IPS-18a (cell line): ENCODE data around the gene PSD.

Experiments used
- H3K27ac ChIP-seq: one replicate; pipeline ENCODE4 v1.5.1; 2013; ENCODE audit warnings: low read length
- H3K27me3 ChIP-seq: one replicate; pipeline ENCODE4 v1.6.1; 2013; ENCODE audit warnings: mild to moderate bottlenecking, low read length; ENCODE audit not compliant: control insufficient read depth, insufficient read depth
- H3K36me3 ChIP-seq: one replicate; pipeline ENCODE4 v1.6.1; 2013; ENCODE audit warnings: low read depth, low read length; ENCODE audit not compliant: control insufficient read depth
- H3K4me1 ChIP-seq: one replicate; pipeline ENCODE4 v1.6.1; 2013; ENCODE audit warnings: low read depth, low read length; ENCODE audit not compliant: control insufficient read depth
- H3K4me3 ChIP-seq: one replicate; pipeline ENCODE4 v1.5.1; 2013; ENCODE audit warnings: low read length
- H3K9ac ChIP-seq: one replicate; pipeline ENCODE4 v1.6.1; 2013; ENCODE audit warnings: mild to moderate bottlenecking, low read length, moderate library complexity
- H3K9me3 ChIP-seq: one replicate; pipeline ENCODE4 v1.6.1; 2013; ENCODE audit warnings: low read depth, low read length; ENCODE audit not compliant: control insufficient read depth

Gene PSD

DNA sequence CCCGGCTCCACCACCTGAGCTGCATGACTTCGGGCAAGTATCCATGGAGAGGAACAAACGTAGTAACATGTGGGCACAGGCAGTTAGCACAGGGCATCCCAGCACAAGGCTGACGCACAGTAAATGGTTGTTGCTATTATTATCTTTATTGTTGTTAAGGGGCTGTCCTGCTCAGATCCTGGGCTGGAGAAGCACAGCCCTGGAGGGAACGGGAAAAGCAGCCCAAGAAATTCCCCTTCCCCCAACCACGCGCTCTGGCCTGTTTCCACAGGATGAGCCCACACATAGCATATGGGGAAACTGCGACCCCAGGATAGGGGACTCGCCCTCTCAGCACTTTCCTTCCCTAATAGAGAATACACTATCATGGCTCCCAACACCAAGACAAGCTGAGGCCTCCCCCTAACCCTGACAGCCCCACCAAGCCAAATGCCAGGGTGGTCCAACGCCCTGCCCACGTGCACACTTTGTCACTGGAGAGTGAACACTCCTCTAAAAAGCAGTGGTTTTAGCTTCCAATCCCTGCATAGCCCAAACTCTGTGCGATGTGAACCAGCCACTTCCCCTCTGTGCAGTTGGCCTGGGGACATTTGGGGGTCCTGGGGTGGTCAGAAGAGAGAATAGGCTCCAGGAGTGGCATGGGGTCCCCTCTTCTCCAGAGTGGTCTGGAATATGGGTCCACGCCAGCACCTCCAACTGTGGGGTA, 11.0 kb downstream of the PSD start:
- peaks cover 60% of the 10 kb centered on the region for H3K27me3 ChIP-seq
- peaks cover 12% of the 10 kb centered on the region for H3K4me1 ChIP-seq
- H3K36me3 ChIP-seq: no peaks in the 10 kb centered on the region

DNA sequence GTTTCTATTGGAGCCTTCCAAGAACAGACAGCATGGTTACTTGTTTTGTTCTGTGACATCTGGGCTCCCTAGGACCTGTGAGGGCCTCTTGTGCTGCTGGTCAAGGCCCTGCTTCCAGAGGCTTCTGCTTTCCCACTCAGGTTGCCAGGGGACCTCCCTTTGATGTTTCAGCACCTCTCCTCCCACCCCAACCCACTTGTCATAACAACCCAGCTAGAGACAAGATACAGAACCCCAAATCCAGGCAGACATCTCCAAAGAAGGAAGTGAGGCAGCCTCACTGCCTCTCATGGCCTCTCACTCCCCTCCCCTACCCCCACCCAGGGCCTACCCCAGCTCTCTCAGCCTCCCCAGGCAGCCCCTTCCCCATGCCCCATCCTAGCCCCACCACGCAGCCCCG, 11.8 kb downstream of the PSD start:
- H3K9me3 ChIP-seq: no peaks in the 10 kb centered on the region
- H3K4me3 ChIP-seq: no peak overlapping the region
- no peak overlapping the region for H3K27ac ChIP-seq
- peaks cover 53% of the 10 kb centered on the region for H3K27me3 ChIP-seq
- no peak overlapping the region for H3K9ac ChIP-seq
- peaks cover 12% of the 10 kb centered on the region for H3K4me1 ChIP-seq
- H3K36me3 ChIP-seq: peaks cover under 1% of the 10 kb centered on the region

More for the DNA sequence above, 11.0 kb downstream of the PSD start:
- H3K4me3 ChIP-seq: no peak overlapping the region
- H3K9ac ChIP-seq: no peak overlapping the region
- H3K9me3 ChIP-seq: no peaks in the 10 kb centered on the region
- no peak overlapping the region for H3K27ac ChIP-seq

DNA sequence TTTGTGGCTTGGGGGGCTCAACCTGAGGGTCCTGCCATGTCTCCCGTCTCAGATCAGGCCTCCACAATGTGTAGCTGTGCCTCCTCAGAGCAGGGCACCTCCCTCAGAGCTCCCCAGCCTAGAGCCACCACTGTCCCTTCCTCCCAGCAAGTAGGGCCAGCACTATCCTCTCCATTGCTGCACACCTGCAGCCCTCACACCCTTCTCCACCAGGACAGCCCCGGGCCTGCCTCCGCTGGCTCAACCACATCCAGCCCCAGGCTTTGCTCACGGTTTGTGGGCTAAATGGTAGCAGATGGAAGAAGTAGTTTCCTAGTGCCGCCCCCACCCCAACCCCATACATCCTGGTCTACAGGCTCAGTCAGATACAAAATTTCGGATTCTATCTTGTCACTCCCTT, 13.0 kb downstream of the PSD start:
- Histone ChIP-seq H3K4me3 (no peak overlapping the region), H3K36me3 (peaks cover 11% of the 10 kb centered on the region), H3K9ac (no peak overlapping the region), H3K27ac (no peak overlapping the region), H3K27me3 (peaks cover 41% of the 10 kb centered on the region), H3K4me1 (peaks cover 3% of the 10 kb centered on the region), H3K9me3 (no peaks in the 10 kb centered on the region)

DNA sequence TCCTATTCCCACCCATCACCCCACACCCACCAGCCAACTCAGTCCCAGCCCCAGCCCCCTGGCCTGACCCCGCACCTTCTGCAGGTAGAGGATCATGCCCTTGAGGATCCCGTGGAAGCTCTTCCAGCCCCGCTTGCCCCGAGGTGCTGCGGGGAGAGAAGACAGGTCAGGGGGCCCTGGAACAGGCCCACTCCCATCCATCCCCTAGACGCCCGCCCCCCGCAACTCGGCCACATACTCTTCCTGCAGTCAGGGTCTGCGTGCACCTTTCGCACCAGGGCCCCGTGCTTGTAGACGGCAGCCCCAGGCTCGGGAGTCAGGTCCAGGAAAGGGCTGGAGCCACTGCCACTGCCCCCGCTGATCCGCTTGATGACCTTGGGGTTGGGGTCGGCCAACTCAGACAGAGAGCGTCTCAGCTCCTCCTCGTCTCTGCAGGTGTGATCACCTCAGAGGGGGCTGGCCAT, 13.4 kb downstream of the PSD start:
- Histone ChIP-seq H3K9me3 (no peaks in the 10 kb centered on the region), H3K27me3 (peaks cover 36% of the 10 kb centered on the region), H3K36me3 (peaks cover 15% of the 10 kb centered on the region), H3K4me3 (no peak overlapping the region), H3K9ac (no peak overlapping the region), H3K4me1 (peaks cover 3% of the 10 kb centered on the region), H3K27ac (no peak overlapping the region)

DNA sequence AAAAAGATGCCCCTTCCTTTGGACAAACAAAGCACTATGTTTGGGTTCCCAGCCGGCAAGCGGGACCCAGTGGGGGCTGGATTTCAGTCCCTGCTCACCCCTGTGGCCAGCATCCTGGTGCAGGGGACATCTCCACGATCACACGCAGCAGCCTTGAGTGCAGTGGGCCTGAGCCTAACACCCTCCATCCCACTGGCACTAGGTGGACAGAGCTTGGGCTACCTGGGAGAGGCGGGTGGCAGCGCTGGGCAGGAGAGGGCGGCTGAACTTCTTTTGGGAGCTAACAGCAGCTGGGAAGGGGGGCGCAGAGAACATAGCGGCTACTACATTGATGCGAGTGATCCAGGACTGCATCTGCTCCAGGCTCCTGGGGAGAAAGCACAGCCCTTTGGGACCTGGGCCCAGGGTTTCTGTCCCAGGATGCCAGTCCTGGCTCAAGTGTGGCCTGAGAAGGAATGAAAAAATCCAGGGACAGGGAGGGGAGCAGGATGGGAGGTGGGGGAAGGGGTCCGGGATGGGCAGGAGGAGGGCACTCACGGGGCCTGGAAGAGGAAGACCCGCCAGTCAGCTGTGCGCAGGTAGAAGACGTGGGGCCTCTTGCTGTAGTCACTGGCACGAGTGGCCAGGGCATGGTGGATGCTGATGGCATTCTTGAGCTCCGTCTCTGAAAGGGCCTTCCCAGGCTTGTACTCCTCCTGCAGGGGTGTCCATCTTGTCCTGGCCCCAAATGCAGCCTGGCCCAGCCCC, 14.1 kb downstream of the PSD start:
- Histone ChIP-seq H3K27ac (no peak overlapping the region), H3K4me3 (no peak overlapping the region), H3K27me3 (peaks cover 30% of the 10 kb centered on the region)

DNA sequence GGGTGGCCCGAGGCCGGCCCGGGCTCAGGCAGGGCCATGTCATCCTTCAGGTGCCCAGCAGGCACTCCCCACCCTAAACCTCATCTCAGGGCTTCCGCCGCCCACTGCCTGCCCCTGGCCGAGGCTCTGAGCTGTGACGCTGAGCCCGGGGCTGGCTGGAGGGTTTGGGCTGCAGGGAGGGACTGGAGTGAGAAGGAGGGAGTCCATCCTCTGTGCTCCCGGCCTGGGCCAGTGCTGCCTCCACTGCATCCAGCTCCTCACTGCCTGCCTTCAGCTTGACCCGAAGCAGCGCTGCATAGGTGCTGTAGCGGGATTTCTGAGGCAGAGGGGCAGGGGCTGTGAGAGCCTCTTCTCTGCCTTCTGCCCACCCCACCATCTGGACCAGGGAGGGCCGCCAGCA, 15.5 kb downstream of the PSD start:
- Histone ChIP-seq H3K27me3 (peaks cover 17% of the 10 kb centered on the region), H3K4me3 (no peak overlapping the region), H3K9ac (no peak overlapping the region), H3K4me1 (no peaks in the 10 kb centered on the region), H3K9me3 (no peaks in the 10 kb centered on the region), H3K27ac (no peak overlapping the region), H3K36me3 (peaks cover 21% of the 10 kb centered on the region)

More for the DNA sequence above, 14.1 kb downstream of the PSD start:
- Histone ChIP-seq H3K9me3 (no peaks in the 10 kb centered on the region), H3K4me1 (peaks cover 2% of the 10 kb centered on the region), H3K36me3 (peaks cover 16% of the 10 kb centered on the region), H3K9ac (no peak overlapping the region)

DNA sequence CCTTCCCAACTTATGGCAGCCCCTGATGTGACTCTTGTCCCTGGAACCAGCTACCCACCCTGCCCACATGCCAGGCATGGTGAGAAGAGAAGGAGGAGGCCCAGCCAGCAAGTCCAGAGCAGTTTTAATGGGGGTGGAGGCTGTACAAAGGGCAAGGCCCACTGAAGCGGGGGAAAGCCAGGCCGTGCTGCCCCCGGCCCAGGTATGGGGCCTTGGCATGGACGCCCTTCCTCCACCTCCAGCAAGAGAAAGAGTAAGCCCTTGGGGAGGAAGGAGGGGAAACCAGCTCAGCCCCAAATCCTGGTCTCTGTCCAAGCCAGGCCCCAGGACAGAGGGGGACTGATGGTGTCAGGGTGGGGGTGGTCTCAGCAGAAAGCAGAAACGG, 16.1 kb downstream of the PSD start:
- H3K4me1 ChIP-seq: no peaks in the 10 kb centered on the region
- H3K4me3 ChIP-seq: no peak overlapping the region
- no peak overlapping the region for H3K27ac ChIP-seq
- no peak overlapping the region for H3K9ac ChIP-seq
- peaks cover 23% of the 10 kb centered on the region for H3K36me3 ChIP-seq
- peaks cover 11% of the 10 kb centered on the region for H3K27me3 ChIP-seq
- no peaks in the 10 kb centered on the region for H3K9me3 ChIP-seq

DNA sequence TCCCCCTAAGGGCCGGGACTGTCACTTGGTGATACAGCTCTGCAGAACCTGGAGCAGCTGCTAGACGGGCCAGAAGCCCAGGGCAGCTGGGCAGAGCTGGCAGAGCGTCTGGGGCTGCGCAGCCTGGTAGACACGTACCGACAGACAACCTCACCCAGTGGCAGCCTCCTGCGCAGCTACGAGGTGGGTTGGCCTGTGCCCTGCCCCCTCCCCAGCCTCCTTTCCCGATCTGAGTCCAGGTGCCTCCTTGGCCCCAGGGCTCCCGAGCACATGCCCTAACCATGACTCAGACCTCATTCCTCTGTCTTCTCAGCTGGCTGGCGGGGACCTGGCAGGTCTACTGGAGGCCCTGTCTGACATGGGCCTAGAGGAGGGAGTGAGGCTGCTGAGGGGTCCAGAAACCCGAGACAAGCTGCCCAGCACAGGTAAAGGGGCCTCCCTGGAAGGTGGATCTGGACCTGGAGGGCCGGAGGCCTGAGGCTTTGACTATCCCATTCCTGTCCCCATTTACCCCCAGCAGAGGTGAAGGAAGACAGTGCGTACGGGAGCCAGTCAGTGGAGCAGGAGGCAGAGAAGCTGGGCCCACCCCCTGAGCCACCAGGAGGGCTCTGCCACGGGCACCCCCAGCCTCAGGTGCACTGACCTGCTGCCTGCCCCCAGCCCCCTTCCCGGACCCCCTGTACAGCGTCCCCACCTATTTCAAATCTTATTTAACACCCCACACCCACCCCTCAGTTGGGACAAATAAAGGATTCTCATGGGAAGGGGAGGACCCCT, 16.7 kb downstream of the PSD start:
- no peak overlapping the region for H3K9ac ChIP-seq
- H3K27ac ChIP-seq: no peak overlapping the region
- H3K36me3 ChIP-seq: peaks cover 23% of the 10 kb centered on the region
- H3K9me3 ChIP-seq: no peaks in the 10 kb centered on the region
- H3K27me3 ChIP-seq: peaks cover 5% of the 10 kb centered on the region
- H3K4me3 ChIP-seq: no peak overlapping the region
- H3K4me1 ChIP-seq: no peaks in the 10 kb centered on the region

DNA sequence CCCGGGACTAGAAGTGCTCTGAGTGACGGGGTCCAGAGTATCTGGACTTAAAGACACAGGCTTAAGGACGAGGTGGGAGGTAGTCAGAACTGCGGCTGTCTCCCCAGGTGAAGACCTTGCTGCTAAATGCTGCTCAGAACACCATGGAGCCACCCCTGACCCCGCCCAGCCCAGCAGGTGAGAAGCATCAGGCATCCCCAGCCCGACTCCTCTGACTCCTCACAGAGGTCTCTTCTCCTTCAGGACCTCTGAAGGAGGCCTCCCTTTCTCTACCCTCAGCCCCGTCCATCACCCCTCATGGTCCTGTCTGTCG, 17.3 kb downstream of the PSD start:
- H3K27ac ChIP-seq: no peak overlapping the region
- no peak overlapping the region for H3K9ac ChIP-seq
- no peaks in the 10 kb centered on the region for H3K4me1 ChIP-seq
- peaks cover 23% of the 10 kb centered on the region for H3K36me3 ChIP-seq
- H3K9me3 ChIP-seq: no peaks in the 10 kb centered on the region
- no peak overlapping the region for H3K4me3 ChIP-seq
- no peaks in the 10 kb centered on the region for H3K27me3 ChIP-seq

DNA sequence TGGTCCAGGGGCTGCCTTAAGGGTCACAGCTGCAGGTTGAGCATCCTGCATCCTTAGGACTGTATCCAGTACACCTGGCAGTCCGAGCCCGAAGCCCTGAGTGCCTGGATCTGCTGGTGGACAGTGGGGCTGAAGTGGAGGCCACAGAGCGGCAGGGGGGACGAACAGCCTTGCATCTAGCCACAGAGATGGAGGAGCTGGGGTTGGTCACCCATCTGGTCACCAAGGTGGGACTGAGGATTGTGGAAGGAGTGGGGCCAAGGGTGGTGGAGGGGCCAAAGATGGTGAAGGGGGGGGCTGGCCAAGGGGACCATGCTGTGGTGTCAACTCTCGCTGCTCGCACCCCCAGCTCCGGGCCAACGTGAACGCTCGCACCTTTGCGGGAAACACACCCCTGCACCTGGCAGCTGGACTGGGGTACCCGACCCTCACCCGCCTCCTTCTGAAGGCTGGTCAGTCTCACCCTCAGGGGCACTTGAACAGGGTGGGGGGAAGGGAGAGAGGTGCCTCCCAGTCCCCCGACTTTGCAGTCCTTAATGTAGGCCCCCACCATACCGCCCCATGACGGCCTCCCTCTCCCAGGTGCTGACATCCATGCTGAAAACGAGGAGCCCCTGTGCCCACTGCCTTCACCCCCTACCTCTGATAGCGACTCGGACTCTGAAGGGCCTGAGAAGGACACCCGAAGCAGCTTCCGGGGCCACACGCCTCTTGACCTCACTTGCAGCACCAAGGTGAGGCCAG, 17.8 kb downstream of the PSD start:
- Histone ChIP-seq H3K27ac (no peak overlapping the region), H3K27me3 (no peaks in the 10 kb centered on the region), H3K9ac (no peak overlapping the region), H3K9me3 (no peaks in the 10 kb centered on the region), H3K4me3 (no peak overlapping the region), H3K36me3 (peaks cover 23% of the 10 kb centered on the region), H3K4me1 (no peaks in the 10 kb centered on the region)

DNA sequence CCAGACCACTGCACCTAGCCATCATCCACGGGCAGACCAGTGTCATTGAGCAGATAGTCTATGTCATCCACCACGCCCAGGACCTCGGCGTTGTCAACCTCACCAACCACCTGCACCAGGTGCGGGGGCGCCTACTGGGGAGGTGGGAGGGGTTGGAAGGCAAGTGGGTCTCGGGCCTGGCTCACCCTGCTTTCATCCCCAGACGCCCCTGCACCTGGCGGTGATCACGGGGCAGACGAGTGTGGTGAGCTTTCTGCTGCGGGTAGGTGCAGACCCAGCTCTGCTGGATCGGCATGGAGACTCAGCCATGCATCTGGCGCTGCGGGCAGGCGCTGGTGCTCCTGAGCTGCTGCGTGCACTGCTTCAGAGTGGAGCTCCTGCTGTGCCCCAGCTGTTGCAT, 18.5 kb downstream of the PSD start:
- H3K27ac ChIP-seq: no peak overlapping the region
- H3K9me3 ChIP-seq: no peaks in the 10 kb centered on the region
- H3K36me3 ChIP-seq: peaks cover 23% of the 10 kb centered on the region
- no peak overlapping the region for H3K9ac ChIP-seq
- peak overlapping the region; percentile 39 for H3K4me3 ChIP-seq
- H3K27me3 ChIP-seq: peaks cover 3% of the 10 kb centered on the region
- peaks cover under 1% of the 10 kb centered on the region for H3K4me1 ChIP-seq
